Esophagus muscularis mucosa (tissue), 3 donors: ENCODE results near the gene NOX5.
"Not testable (repeated sequence)": the region's sequence is repeated elsewhere in the genome, so short reads cannot be mapped to it uniquely, and the experiment has no call there.

ENCODE experiments used
- CTCF ChIP-seq, 3 experiments: fragments of 200-600 bp in 2 of 3; fragments of 450-650 bp in 1 of 3; sonication (generic) in 2 of 3; IDR thresholded peaks; one replicate each; pipeline ENCODE4 v1.5.1; 2017 to 2019; ENCODE audit warnings: antibody characterized with exemption in 3 of 3, mild to moderate bottlenecking in 2 of 3, moderate library complexity in 1 of 3
- POLR2A ChIP-seq: fragments of 450-650 bp; IDR thresholded peaks from one replicate; pipeline ENCODE4 v1.6.1; 2017; ENCODE audit warnings: antibody characterized with exemption, moderate library complexity, mild to moderate bottlenecking, low read depth

- not testable (repeated sequence) for TF ChIP-seq CTCF (IDR thresholded peaks at IDR 0.05); POLR2A
Measured at GRCh38 chr15:69069290-69069689, 54.8 kb downstream of the NOX5 start.
